Amygdala (tissue), 56 donors: ENCODE data around the gene PDXK.

Source experiments
- DNase-seq, 56 donors: peaks; one replicate each; lab custom pipeline; 2025; lab: John Stamatoyannopoulos, UW

PDXK gene

DNA sequence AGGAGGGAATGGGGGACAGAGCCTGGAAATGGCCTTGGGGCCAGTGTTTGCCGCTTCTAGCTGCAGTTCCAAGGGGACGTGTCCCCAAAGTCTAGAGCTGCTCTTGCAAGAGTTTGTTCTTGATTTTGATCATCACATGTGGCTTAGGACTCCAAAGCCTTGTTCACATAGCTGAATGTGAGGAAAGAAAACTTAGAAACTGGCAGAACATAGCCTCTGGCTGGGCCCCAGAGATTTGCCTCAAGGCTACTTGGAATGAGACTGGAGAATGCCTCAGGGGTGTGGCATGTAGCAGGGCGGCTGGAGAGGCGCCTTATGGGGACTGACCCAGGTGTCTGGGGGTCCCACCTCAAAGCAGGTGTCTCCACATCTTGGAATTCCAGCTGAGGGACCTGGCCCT is 2.3 kb downstream of the PDXK start:
- no peak for DNase-seq

DNA sequence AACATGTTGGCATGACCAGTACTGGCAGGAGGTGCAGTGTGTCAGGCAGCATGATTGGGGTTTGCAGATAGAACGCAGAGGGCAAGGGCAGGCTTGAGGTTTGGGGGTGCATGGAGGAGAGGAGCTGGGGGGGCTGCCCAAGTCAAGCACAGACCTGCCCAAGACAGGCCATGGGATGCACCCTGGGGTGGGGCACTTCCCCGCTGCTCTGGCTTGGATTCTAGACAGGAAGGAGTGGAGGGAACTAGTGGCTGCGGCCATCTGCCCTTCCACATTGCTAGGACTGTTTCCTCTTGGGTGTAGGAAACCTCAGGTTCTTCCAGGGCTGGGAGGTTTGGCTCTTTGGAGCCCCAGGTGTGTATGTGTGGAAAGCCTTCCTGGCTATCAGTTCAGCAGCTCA is 3.0 kb downstream of the PDXK start:
- no peak for DNase-seq

DNA sequence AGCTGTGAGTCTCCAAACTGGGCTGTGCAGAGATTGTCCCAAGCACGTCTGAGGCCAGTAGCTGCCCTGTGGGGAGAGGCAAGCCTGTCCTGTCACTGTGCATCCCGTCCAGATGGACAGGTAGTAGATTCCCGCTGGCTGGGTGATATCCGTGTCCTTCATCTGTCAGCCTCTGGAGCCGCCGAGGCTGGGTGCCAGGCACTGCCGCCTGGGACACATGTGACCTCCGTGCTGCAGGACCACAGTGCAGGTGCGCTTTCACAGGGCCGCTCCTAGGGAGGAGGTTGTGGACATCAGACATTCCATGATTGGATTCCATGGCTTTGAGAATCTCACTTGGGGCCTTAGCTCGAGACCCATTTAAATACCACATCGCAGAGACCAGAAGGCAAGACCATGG is 4.7 kb downstream of the PDXK start:
- DNase-seq: no peak

DNA sequence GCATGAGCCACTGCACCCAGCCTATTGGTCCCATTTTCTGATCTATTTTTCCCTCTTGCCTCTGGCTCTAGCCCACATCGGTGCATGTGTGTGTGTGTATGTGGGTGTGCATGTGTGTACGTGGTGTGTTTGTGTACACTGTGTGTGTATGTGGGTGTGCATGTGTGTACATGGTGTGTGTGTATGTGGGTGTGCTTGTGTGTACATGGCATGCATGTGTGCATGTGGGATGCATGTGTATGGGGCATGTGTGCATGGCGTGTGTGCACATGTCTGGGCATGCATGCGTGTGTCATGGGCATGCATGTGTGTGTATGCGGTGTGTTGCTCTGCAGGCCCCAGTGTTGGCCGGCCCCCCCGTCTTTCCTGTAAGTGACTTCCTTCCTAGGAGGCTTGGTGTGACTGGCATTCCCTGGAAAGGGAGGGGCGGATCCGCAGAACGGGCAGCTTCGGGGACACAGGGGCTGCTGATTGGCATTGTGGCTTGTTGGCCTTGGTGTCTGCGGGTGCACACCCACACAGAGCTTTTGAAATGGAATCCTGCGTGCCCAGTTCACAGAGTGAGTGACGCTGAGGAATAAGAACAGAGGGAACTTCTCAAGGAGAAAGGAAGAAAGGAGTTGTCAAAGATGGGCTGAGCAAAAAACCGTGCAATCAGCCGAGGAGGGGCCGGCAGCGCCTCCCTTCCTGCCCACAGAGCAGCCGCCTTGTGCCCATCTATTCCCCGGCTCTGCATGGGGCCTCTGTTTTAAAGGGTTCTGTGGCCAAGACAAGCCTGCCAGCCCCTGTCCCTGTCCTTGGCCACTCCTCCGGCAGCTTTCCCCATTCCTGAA is 8.0 kb downstream of the PDXK start:
- DNase-seq: peak in 11 of 56 donors; percentile 46 to 71 (median 54)

DNA sequence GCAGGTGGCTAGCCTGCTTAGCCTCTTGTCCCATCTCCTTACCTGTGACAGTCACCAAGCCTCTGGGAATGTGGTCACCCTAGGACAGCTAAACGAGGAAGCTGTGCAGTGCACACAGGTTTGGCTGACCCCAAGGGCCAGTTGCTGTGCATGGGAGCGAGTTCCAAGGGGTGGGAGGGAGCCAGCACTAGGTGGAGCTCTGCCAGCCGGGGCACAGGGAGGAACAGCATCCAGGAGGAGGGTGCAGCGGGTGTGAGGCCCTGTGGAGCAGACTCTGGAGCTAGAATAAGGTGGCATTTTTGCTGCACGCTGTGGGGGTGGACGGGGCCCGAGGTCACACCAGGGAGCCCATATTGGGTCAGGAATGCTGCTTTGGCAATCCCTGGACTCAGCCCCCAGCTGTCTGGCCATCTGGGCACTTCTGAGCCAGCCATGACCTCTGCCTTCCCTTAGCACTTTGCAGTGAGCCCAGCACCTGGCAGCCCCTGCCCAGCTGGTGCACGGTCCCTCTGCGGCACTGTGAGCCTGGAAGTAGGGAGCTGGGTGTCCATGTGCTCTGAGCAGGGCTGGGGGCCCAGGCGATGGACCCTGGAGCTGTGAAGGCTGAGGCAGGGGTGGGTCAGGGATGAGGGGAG is 8.7 kb downstream of the PDXK start:
- DNase-seq: peak in 22 of 56 donors; percentile 17 to 71 (median 48)

DNA sequence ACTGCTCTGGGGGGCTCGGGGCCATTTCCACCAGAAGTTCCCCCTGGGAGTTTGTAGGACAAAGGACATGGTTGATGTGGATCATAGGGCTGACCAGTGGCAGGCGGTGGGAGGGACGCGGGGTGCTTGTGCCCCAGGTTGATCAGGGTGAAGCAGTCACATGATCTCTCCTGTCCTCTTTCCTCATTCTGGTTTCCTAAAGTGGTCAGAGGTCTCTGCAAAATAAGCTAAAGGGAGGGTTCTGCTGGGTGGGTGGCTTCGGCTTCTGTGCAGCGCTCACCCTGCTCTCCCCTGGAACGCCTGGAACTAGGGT is 9.2 kb downstream of the PDXK start:
- peak in 1 of 56 donors; percentile 51 for DNase-seq

DNA sequence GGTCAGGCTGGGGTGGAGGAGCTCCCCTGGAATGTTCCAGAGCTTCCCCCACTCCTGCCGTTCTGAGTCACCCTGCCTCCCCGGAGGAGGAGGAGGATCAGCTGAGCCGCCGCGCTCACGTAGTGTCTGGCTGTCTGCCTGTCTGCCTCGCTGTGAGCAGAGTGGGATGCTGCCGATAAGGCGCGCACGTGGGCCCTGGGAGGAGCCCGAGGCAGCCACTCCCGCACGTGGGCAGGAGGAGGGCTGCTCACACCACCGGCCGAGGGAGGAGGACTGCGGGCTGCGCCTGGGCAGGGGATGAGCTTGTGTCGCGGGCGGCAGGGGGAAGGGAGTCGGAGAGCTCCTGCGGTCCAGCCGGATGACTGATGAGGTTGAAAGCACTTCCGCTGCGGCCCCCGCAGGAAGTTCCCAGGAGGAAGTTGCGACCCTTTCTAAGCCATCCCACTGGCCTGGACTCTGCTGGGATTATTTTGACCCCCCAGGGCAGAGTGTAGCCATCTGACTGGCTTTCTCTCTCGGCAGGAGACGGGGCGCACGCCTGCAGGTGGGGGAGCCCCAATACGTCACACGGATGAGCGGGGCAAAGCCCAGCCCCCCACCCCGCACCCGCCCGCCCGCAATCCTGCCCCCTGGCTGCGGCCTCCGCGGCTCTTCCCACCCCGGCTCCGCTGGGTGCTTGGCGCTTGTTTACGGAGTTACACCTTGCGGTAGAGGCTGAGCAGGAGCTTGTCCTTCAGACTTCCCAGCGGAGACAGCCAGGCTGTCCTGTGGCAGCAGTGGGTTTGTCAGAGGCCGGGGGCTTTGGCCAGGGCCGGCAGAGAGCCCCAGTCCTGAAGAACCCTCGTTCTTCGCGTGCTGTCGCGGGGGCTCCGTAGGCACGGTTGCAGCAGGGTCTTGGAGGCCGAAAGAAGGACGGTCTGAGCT is 9.8 kb downstream of the PDXK start:
- peak in 55 of 56 donors; percentile 24 to 98 (median 84) for DNase-seq

DNA sequence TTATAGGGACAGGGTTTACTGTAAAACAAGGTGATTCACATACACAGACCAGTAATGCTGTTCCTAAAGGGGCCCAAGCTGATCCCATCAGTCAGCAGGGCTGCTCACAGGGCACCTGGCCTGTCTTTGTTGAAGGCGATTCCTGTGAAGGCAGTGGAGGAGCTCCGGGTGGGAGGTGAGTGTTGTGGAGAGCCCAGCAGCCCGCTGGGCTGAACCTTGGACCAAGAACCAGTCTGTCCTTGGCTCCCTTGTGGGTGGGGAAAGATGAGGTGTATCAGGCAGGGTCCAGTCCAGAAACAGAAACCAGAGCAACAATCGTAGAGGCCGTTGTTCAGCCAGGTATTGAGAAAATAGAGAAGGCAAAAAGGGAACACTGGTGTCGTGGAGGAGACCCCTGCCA is 12.5 kb downstream of the PDXK start:
- no peak for DNase-seq

DNA sequence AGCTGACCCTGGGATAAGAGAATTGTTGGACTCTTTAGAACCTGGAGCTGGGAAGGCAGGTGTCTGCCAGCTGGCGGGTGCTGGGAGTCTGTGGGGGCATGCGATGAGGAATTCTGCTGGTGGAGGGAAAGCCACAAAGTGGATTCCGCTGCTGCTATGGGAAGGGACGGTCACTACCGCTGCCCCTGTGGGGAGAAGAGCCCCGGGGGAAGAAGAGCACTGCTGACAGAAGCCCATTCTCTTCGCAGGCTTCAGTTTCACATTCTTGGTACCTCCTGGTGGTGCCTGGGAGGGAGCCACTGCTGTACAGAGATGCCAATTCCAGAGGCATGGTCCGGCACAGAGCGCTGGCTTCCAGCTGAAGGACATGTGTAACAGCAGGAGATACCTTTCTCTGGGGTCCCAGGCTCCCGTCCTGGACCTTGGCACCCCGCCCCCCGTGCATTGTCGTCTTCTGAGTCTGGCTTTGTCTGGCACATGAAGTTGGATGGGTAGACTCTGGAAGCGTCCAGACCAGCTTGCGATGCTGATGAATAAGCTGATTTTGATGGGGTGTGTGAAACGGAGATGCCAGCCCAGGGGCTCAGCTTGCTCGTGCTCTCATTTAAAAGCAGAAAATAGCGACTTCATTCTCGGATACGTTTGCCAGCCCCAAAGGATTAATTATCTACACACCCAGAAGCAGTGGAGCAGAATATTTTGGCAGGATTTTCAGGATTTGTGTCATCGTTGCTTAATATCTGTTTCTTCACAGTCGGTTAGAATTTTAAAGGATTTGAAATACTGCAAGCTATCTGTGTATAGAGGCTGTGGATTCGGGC is 13.2 kb downstream of the PDXK start:
- peak in 36 of 56 donors; percentile 19 to 77 (median 51) for DNase-seq

DNA sequence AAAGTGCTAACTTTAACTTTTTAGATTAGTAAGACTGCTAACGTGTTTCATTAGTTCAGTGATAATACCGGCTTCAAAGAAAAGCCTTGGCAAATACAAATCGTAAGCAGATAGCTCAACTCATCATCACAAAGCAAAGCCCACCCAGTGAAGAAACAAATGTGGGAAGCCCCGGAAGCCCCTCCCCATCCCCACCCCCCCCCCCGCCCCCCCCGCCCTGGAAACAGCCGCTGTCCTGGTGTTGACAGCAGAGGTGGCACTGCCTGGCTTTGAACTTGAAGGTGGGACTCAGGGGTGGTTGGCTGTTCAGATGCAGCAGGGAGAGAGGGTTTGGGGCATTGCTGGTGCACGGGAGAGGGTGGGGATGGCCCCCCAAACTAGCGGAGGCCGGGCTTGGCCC is 14.1 kb downstream of the PDXK start:
- no peak for DNase-seq

DNA sequence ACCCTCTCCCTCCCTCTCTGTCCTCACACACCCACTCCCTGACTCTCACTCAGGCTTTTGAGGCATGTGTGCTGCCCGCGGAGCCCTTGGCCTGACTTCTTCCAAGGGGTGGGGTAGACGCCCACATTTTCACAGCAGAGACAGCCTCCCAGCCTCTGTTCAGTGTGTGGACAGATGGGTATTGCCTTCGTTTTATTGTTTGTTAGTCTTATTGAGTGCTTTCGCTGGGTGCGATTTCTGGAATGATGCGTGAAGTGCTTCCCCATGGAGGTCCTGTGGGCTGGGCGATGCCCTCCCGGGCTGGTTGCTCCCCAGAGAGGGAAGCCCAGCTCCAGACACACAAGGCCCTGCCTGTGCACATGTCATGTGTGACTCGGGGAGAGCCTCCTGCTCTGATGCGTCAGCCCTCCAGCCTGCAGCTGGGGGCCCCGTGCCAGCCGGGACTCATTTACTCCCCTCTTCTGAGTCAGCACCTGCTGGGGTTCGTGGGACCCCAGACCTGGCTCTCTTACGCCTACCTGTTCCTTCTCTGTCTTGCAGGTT is 14.7 kb downstream of the PDXK start:
- peak in 15 of 56 donors; percentile 15 to 68 (median 37) for DNase-seq

DNA sequence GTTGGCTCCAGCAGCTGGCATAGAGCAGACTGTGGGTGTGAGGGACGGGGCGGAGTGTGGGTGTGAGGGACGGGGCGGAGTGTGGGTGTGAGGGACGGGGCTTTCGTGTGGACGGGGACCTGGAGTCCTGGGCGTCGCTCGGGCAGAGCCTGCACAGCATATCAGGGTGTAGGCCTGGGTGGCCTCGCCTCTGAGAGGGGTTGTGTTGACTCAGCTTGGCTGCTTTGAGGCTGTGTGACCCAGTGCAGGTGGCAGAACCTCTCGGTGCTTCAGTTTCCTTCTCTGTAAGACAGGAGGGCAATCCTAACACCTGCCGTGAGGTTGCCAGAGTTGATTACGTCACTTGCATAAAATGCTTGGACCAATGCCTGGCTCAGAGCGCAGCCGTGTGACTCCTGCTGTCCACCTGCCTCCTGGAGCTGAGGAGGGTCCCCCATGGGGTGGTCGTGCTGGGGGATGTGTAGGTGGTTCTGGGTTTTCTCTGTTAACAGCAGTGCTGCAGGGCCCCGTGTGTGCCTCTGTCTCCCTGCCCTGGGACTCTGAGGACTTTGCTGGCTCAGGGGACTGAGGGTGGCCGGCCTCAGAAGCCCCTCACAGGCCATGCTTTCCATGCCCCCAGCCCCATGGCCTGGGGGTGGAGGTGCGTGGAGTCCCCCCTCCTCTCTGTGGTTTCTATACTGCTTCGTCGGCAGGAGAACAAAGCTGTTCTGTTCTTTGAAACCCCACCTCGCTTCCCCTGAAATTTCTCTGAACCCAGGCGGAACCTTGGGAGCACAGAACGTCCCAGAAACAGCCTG is 15.4 kb downstream of the PDXK start:
- DNase-seq: no peak

DNA sequence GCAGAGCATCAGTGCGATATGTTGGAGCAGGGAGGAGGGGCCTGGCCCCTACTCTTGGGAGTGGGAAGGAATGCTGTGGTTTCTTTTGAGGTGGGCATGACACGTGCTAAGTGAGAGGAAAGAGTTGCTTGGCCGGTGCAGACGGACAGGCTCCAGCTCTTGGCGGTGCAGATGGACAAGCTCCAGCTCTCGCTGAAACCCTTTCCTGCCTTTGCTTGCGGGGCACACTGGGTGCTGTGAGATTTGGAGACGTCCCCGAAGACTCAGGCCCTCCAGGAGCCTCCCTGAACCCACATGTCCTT is 15.9 kb downstream of the PDXK start:
- peak in 23 of 56 donors; percentile 28 to 72 (median 51) for DNase-seq

DNA sequence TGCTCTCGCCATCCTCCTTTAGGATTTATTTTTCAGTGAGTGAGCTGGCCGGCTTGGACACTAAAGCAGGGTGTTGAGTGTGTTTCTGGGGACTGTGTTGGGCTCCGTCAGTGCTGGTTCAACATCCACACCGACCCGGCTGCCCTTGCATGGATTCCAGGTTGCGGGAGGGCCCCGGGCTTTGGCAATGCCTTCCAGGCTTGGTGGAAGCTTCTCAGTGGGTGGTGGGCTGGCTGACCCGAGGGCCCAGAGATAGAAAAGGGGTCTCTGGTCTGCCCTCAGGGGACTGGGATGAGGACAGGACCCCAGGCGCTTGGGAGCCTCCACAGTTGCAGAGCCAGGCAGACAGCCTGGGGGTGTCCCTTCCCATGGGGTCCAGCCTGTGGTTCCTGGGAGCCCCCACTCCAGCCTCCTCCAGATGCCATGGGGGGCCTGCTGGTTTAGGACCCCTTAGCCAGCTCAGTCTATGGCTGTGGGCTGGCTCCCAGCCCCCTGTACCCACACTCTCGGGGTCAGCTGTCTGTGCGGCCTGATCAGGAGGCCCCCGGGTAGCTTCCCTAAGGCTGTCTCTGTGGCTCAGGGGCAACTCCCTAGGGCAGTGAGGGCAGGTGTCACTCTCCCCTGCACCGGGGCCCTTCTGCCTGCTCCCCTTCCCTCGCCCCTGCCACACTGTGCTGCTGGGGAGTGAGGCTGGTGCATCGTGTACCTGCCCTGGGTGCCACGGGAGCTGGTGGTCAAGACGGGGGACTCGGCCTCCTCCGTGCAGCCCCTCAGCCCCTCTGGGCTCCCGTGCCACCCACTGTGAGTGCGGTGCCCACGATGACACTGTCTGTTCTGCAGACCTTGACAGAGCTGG is 16.5 kb downstream of the PDXK start:
- peak in 1 of 56 donors; percentile 42 for DNase-seq

DNA sequence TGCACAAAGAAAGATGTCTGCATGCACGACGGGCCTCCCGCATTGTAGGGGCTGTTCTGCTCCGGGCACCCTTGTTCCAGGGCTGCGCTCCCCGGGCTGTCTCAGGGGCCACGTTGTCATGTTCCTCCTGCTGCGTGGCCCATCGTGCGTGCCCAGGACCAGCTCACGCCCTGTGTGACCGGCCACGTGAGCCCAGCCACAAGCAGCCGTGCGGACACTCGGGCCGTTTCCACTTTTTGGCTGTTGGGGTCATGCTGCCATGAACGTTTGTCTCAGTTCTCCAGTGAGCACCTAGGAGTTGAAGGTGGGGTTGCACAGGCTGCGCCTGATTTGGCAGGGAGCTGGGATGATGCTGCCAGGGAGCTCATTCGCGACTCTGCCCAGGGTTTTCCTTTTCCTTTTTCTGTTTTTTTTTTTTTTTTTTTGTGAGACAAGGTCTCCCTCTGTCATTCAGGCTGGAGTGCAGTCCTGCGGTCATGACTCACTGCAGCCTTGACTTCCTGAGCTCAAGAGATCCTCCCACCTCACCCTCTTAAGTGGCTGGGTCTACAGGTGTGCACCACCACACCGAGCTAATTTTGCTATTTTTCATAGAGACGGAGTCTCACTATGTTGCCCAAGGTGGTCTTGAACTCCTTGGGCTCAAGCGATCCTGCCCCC is 17.4 kb downstream of the PDXK start:
- no peak for DNase-seq

DNA sequence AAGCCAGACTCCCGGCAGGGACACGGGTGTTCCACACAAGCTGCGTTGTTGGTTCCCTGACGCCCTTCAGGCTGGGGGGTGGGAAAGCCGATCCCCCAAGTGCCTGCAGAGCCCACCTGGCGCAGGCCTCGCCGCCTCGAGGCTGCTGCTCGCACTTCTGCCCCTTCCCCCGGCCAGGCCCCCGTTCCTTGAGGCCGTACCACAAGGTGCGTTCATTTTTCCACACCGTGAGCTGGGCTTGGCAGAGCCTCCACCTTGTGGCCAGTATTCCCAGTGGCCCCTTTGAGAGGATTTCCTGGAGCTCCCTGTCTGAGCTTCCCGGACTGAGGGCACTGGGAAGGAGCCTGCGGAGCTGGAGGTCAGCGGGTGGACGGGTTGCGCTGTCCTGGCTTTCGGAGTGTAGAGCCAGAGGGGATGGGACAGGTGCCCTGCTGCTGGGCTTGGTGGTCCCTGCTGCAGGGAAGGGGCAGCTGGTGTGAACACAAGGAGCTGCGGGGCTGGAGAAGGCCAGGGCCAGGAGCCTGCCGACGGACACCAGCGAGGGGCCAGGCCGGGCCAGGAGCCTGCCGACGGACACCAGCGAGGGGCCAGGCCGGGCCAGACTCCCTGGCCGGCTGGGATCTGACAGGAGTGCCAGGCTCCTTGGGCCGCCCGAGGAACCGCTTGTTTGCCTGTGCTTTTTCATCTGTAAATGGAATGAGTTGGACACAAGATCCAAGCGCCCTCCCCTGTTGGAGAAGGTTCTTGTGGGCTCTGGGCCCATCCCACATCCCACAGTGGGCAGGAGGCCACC is 18.4 kb downstream of the PDXK start:
- peak in 2 of 56 donors; percentile 20 for DNase-seq
